Erythroblast (primary cell): ENCODE data around the gene ST6GALNAC2.

Source experiments
- GATA1 ChIP-seq: IDR thresholded peaks from 2 replicates; pipeline ENCODE4 v1.6.1; 2011; ENCODE audit warnings: low read depth, mild to moderate bottlenecking, control low read depth, low read length, moderate library complexity
- POLR2A ChIP-seq: IDR thresholded peaks from 2 replicates; pipeline ENCODE4 v1.6.1; 2011; ENCODE audit warnings: mild to moderate bottlenecking, low read length

GRCh38 chr17:76593384-76593826 is 7.7 kb upstream of the ST6GALNAC2 start:
- TF ChIP-seq POLR2A = no peak
- TF ChIP-seq GATA1 = no peak
